ENCODE data around the gene NEFH. TPM values are rescaled to one million over a fixed set of nuclear protein-coding genes. Genes with fewer than 3 reads are reported as not detected.

NEFH gene
- polyA plus RNA-seq, 1 of the 3 experiments (the other 2 are of a cell fraction), result 3.5 TPM

GRCh38 chr22:29461263-29461662, 18.8 kb upstream of the NEFH start:
- no peak overlapping the region for H2AFZ ChIP-seq (ENCODE audit: low read depth)
- H3K9me3 ChIP-seq, result no peaks in the 10 kb centered on the region
- no peaks in the 10 kb centered on the region for H3F3A ChIP-seq (replicated peaks; ENCODE audit: insufficient read depth)
- TF ChIP-seq SIN3A (IDR thresholded peaks at IDR 0.05; ENCODE audit: borderline replicate concordance, low read depth, low read length) (no peak), YY1 (IDR thresholded peaks at IDR 0.05; ENCODE audit: low read depth) (no peak), RAD21 (IDR thresholded peaks at IDR 0.05; ENCODE audit: low read length) (no peak), RCOR1 (IDR thresholded peaks at IDR 0.05; ENCODE audit: low read length) (no peak), EP300 (IDR thresholded peaks at IDR 0.05; ENCODE audit: borderline replicate concordance in 1 of 2, low read depth in 1 of 2, low read length in 1 of 2) (no peak), TCF12 (IDR thresholded peaks at IDR 0.05) (no peak)
- H3K27me3 ChIP-seq (ENCODE audit: insufficient read depth), result no peaks in the 10 kb centered on the region
- peaks cover 0 to 6% of the 10 kb centered on the region in 2 experiments; a peak in 1 of 4 replicates for H3K4me1 ChIP-seq (ENCODE audit: control insufficient read depth in 1 of 2, insufficient read depth in 2 of 2, low read depth in 1 of 2, low read length in 1 of 2)
- H3K79me2 ChIP-seq (ENCODE audit: insufficient read depth), result no peaks in the 10 kb centered on the region
- H3K9ac ChIP-seq, result no peak overlapping the region
- ChIA-PET CTCF (no interaction called here), POLR2A (interaction anchor here (0.9 kb wide), 1 partner anchor 19 kb away, joined by 4 read pairs; the partner anchor contains the start of gene NEFH)
- WGBS (ENCODE audit: low lambda C conversion rate), result 80% methylated on average over 5 of the region's 5 CpGs
- H3K9me2 ChIP-seq, result no peaks in the 10 kb centered on the region
- no peak overlapping the region for H3K27ac ChIP-seq (ENCODE audit: low read depth in 2 of 2, low read length in 1 of 2)
- no peak overlapping the region for H3K4me3 ChIP-seq (ENCODE audit: low read depth in 2 of 2, low read length in 1 of 2)
- H3K36me3 ChIP-seq (replicated peaks in 1 of 2; ENCODE audit: control insufficient read depth in 1 of 2, insufficient read depth in 2 of 2, low read length in 1 of 2), result no peaks in the 10 kb centered on the region
- H3K4me2 ChIP-seq, result no peak overlapping the region
- no peak for DNase-seq
- H4K20me1 ChIP-seq (ENCODE audit: insufficient read depth), result no peaks in the 10 kb centered on the region

DNA sequence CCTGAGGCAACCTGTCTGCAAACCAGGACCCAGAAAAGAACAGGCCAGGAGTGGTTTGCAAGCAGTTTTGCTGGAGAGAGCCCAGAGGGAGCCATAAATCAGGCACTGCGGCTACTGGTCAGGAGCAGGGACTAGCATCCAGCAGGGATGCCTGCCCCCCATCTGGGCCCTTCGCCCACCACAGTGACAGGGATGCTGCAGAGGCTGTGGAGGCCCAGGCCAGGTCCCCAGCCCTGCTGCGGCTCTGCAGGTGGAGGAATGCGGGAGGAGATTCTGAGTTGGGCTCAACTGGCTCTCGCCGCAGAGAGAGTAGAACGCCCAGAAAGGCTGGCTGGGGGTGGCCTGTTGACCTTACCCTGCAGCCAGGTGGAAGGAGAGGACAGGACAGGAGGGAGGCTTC, 16.4 kb upstream of the NEFH start:
- 94% methylated on average over 5 of the region's 7 CpGs for WGBS (ENCODE audit: low lambda C conversion rate)
- DNase-seq, result no peak
- H3K4me1 ChIP-seq (ENCODE audit: control insufficient read depth in 1 of 2, insufficient read depth in 2 of 2, low read depth in 1 of 2, low read length in 1 of 2), result peaks cover 0 to 4% of the 10 kb centered on the region in 2 experiments; a peak in 1 of 4 replicates
- H3K9ac ChIP-seq, result no peak overlapping the region
- no peaks in the 10 kb centered on the region for H3K9me3 ChIP-seq
- no peaks in the 10 kb centered on the region for H3F3A ChIP-seq (replicated peaks; ENCODE audit: insufficient read depth)
- ChIA-PET POLR2A (no interaction called here), CTCF (no interaction called here)
- no peaks in the 10 kb centered on the region for H3K36me3 ChIP-seq (replicated peaks in 1 of 2; ENCODE audit: control insufficient read depth in 1 of 2, insufficient read depth in 2 of 2, low read length in 1 of 2)
- no peak overlapping the region for H3K4me3 ChIP-seq (ENCODE audit: low read depth in 2 of 2, low read length in 1 of 2)
- no peaks in the 10 kb centered on the region for H3K9me2 ChIP-seq
- no peak overlapping the region for H2AFZ ChIP-seq (ENCODE audit: low read depth)
- H3K4me2 ChIP-seq, result no peak overlapping the region
- no peaks in the 10 kb centered on the region for H4K20me1 ChIP-seq (ENCODE audit: insufficient read depth)
- no peak overlapping the region for H3K27ac ChIP-seq (ENCODE audit: low read depth in 2 of 2, low read length in 1 of 2)
- TF ChIP-seq USF1 (IDR thresholded peaks at IDR 0.05; ENCODE audit: borderline replicate concordance, low read depth) (no peak), PBX3 (IDR thresholded peaks at IDR 0.05) (no peak), NFIC (IDR thresholded peaks at IDR 0.05; ENCODE audit: borderline replicate concordance) (no peak), RAD21 (IDR thresholded peaks at IDR 0.05; ENCODE audit: low read length) (no peak), EZH2phosphoT487 (IDR thresholded peaks at IDR 0.05; ENCODE audit: borderline replicate concordance, low read depth) (no peak), CTCF (IDR thresholded peaks at IDR 0.05) (no peak), SMC3 (IDR thresholded peaks at IDR 0.05; ENCODE audit: low read depth, low read length) (no peak), TCF12 (IDR thresholded peaks at IDR 0.05) (no peak)
- TF ChIP-seq, protein P1, sequence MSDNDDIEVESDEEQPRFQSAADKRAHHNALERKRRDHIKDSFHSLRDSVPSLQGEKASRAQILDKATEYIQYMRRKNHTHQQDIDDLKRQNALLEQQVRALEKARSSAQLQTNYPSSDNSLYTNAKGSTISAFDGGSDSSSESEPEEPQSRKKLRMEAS (IDR thresholded peaks at IDR 0.05; ENCODE audit: low read depth), result no peak
- H3K27me3 ChIP-seq (ENCODE audit: insufficient read depth), result no peaks in the 10 kb centered on the region
- H3K79me2 ChIP-seq (ENCODE audit: insufficient read depth), result no peaks in the 10 kb centered on the region
